UCSD-AML1 (cell line): Measurements from ENCODE around the gene KIFC3.
A peak's percentile ranks its signal among the peaks of the same experiment; 100 is the strongest.
"Not testable (repeated sequence)": the region's sequence is repeated elsewhere in the genome, so short reads cannot be mapped to it uniquely, and the experiment has no call there.

Experiments used
- DNase-seq: peaks from one replicate; lab custom pipeline; 2025; ENCODE audit not compliant: unreplicated experiment; lab: John Stamatoyannopoulos, UW

The KIFC3 gene

DNA sequence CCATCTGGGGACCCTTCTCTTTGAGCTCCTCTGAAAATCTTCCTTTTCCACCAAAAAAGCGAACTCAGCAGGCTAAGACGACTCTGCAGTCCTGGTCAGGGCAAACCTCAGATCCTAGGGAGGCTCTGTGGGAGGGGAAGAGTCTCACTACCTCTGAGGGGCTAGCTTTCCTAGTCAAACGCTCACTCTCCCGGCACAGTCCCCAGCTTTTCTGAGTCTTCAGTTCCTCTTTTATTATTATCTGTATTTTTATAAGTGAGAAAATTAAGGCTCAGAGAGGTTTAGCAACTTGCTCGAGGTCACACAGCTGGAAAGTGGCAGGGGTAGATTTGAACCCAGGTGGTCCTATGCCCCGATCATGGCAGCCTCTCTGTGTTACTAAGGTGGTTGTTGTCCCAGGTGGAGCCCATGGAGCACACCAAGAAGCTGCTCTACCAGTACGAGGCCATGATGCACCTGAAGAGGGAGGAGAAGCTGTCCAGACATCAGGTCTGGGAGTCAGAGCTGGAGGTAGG is 75.8 kb downstream of the KIFC3 start:
- no peak for DNase-seq

DNA sequence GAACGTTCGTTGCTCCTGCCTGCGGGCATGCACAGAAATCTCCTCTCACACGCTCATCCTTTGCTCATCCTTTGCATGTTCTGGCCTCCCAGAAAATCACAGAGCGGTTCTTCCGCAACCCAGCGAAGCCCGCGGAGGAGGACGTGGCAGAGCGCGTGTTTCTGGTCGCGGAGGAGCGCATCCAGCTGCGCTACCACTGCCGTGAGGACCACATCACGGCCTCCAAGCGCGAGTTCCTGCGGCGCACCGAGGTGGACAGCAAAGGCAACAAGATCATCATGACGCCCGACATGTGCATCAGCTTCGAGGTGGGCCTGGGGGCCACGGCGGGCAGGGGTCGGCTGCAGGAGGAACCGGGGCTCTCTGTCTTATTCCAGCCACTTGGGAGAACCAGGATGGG is 76.3 kb downstream of the KIFC3 start:
- no peak for DNase-seq

DNA sequence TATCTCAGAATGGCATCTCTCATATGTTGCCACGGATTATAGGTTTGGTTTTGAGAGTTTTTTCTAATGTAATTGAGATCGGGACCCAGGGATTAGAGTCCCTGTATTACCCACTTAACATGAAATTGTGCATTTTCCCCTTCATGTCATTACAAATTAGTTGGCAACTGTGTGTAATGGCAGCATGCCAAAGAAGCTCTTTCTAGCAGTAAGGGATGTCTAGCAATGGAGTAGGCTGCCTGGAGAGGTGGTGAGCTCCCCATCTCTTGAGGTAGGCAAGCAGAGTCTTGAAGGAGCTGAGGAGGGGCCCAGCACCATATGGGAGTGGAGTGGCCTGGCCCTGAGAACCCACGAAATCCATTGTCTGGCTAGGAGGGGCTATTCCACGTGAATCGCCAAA is 76.7 kb downstream of the KIFC3 start:
- DNase-seq: no peak

DNA sequence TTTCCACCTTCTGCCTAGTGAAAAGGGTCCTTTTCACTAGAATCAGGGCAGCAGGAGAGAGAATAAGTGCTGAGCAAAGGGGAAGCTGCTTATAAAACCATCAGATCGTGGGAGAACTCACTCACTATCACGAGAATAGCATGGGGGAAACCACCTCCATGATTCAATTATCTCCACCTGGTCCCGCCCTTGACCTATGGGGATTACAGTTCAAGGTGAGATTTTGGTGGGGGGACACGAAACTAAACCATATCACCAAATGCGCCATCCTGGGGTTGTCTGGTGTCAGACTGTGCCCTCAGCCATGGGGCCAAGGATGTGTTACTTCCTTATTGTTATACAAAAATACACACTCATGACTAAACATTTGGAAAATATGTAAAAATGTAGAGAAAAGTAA is 77.1 kb downstream of the KIFC3 start:
- DNase-seq: no peak

DNA sequence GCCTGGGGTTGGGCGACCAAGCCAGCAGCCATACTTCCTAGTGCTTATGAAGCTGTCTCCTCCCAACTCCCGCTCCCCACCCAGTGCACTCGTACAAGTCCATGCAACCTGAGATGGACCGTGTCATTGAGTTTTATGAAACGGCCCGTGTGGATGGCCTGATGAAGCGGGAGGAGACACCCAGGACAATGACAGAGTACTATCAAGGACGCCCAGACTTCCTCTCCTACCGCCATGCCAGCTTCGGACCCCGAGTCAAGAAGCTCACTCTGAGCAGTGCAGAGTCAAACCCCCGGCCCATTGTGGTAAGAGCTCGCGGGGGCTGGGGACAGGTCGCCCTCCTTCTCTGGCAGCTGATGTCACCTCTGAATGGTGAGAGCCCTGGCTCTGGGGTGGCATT is 77.8 kb downstream of the KIFC3 start:
- DNase-seq: no peak

DNA sequence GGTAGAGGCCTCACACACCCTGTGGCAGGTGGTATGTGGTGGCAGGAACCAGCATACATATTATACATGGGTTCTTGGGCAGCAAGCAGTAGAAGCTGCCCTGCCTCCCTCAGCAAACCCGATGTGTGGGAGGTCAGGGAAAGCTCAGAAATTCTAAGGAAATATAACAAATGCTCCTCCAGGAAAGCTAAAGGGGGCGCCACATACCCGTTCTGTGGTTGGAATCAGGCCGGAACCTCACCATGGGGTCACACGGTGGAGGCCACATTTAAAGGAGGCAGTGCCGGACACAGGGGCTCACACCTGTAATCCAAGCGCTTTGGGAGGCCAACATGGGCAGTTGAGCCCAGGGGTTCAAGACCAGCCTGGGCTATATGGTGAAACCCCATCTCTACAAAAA is 79.1 kb downstream of the KIFC3 start:
- peak; percentile 38 for DNase-seq

DNA sequence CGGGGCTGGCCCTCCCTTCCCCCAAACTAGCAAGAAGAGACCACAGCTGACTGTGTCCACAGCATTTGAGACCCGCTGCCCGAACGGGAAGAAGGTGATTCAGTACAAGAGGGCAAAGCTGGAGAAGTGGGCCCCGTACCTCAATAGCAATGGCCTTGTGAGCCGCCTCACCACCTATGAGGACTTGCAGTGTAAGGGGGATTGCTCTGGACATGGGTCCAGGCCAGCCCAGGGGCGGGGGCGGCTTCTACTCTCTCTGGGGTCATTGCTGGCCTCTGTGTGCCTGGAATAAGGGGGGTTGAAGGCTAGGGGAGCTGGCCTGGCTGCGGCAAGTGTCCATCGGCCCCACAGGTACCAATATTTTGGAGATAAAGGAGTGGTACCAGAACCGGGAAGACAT is 79.6 kb downstream of the KIFC3 start:
- no peak for DNase-seq

DNA sequence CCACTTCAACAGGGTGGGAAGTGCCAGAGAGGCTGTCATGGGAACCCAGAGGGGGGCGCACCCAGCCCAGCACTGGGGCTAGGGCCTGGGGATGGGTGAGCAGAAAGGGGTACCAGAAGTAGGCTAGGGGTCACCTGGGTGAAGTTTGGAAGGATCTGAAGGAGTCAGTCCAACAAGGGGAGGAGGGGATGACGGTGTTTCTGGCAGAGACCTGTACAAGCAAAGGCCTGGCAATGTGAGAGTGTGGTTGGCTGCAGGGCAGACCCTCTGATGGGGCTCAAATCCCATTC is 80.1 kb downstream of the KIFC3 start:
- DNase-seq: no peak

DNA sequence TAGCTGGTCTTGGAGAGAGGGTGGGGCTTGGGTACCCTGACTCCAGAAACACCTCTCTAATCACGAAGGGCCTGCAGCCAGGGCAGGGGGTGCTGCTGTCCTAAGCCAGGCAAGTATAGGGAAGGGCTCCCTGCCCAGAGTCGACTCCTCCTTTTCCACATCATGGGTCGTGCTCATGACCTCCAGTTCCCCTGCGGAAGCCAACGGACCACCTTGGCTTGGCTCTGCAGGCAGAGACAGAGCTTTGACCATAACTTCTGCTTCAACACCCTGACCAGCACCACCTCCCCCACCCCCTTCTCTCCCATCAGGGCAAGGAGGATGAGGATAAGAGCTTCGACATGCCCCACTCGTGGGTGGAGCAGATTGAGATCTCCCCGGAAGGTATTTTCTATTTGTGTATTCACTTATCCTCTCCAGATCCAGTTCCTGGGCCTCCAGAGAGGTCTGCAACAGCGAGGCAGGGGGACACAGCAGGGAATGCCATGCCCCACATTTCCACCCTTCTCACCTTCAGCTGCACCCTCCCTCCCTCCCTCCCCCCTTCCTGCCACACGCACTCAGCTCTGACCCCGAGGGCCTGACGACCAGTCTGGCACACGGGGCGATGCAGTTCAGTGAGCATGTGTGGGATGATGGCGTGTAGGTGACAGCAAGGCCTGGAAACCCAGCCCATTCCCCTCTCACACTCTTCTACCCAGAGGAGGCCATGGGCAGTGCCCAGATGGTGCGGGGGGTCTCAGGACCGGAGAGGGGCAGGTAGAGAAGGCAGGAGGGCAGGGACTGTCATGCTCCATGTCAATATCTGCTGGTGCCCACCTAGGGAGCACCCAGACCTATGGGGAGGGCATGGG is 80.7 kb downstream of the KIFC3 start:
- no peak for DNase-seq

DNA sequence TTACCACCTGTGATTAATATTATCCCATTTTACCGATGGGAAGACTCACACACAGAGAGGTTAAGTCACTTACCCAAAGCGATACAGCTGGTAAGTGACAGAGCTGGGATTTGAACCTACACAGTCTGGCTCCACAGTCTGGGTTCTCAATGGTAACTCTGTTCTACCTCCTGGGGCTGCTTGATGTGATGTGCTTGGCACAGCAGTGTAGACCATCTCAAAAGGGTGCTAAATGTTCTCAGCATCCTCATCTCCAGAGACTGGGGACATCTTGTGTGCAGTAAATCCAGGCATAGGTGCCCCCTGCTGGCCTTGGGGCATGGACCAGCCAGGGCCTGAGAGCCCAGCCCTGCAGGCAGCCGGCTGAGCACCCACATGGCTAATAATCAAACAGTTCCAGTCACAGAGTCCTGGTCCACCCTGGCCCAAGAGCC is 82.1 kb downstream of the KIFC3 start:
- peak; percentile 83 for DNase-seq

DNA sequence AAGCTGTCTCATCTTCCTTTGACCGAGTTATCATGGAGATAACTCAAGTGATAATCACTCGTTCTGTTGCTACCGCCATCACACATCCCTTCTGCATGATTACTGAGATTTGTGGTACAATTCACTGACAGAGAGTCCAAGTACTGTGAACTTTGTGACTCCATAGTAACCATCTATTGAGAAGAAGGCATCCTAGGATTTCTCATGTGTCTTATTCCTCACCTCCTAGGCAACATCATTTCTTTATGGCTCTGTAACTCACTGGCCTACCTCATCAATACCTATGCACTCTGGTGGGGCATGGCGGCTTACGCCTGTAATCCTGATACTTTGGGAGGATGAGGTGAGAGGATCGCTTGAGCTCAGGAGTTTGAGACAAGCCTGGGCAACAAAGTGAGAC is 88.2 kb downstream of the KIFC3 start:
- DNase-seq: no peak

DNA sequence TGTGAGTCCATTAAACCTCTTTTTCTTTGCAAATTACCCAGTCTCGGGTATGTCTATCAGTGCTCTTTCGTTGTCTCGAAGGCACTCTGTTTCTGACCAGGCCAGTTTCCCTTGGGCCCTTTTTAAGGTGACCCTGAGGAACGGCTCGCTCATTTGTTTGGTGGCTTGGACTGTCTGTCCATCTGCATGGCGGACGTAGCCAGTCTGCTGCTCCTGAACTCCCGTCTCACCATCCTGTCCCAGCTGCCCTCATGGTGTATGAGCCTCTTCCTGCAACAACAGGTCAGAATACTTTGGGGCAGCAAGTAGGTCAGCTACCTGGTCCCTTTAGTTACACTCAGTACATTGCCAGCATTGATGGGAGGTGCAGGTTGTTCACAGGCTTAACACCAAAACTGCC is 88.7 kb downstream of the KIFC3 start:
- DNase-seq: no peak

DNA sequence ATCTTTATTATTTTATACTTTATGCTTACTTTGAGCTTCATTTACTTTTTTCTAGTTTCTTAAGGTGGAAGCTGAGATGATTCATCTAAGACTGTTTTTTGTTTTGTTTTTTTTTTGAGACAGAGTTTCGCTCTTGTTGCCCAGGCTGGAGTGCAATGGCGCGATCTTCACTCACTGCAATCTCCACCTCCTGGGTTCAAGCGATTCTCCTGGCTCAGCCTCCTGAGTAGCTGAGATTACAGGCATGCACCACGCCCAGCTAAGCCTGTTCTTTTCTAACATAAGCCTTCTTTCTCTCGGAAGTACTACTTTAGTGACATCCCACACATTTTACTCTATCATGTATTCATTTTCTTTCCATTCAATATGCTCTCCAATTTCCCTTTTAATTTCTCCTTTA is 89.7 kb downstream of the KIFC3 start:
- not testable (repeated sequence) for DNase-seq

DNA sequence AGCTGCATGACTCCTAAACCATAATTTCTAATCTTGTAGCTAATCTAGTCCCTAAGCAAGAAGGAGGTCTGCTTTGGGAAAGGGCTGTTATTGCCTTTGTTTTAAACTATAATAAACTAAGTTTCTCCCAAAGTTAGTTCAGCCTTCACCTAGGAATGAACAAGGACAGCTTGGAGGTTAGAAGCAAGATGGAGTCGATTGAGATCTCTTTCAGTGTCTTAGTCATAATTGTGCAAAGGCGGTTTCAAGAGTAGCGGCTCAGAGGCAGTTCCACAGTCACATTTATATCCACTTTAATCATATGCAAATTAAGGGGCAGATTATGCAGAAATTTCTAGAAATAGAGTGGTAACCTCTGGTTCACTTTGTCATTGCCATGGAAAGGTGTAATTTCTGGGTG is 90.3 kb downstream of the KIFC3 start:
- DNase-seq: no peak

DNA sequence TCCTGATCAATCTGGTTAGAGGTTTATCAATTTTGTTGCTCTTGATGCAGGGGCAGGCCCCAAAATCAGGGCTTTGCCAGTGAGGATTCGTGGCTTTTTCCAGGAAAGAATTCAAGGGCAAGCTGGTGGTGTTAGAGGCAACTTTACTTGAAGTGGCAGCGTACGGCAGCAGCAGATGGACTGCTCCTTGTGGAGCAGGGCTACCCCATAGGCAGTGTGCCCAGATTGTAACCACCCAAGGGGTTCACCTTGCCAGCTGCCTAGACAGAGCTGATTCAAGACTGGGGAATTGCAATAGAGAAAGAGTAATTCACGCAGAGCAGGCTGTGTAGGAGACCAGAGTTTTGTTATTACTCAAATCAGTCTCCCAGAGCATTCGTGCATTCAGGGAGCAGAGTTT is 90.9 kb downstream of the KIFC3 start:
- no peak for DNase-seq

DNA sequence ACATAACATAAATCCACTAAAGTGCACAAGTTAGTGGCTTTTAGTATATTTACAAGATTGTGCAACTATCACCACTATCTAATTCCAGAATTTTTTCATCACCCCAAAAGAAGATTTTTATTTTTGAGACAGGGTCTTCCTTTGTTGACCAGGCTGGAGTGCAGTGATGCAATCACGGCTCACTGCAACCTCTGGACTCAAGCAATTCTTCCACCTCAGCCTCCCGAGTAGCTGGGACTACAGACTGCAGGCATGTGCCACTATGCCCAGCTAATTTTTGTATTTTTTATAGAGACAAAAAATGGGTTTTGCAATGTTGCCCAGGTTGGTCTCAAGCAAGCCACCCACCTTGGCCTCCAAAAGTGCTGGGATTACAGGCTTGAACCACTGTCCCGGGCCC is 92.6 kb downstream of the KIFC3 start:
- no peak for DNase-seq
